Stimulated activated naive B cell treated with anti-CD40 and anti-IgM and Interleukin-4, amounts not matched to agents 10 μg/mL and 1 μg/mL and 100 μg/mL, for 72 hours (primary cell): Measurements from ENCODE around the gene KRTAP5-2.

Source experiments
- ATAC-seq, 2 donors: fragments of 150-1000 bp; cut with Tn5 transposase; replicated peaks; 2 replicates each; pipeline ENCODE4 v1.10.0; 2021; ENCODE audit warnings: moderate library complexity in 1 of 2
- DNase-seq: peaks from one replicate; pipeline ENCODE4 v3.0.0; 2021
- H3K27ac Mint-ChIP-seq: one replicate; pipeline ENCODE4 v1.8.0; 2022; ENCODE audit warnings: mild to moderate bottlenecking, mixed read lengths
- H3K27me3 Mint-ChIP-seq, 2 donors: one replicate each; pipeline ENCODE4 v1.8.0; 2022; ENCODE audit warnings: mixed read lengths in 2 of 2
- H3K36me3 Mint-ChIP-seq, 2 donors: one replicate each; pipeline ENCODE4 v1.8.0; 2022; ENCODE audit warnings: mixed read lengths in 2 of 2, mild to moderate bottlenecking in 1 of 2
- H3K4me1 Mint-ChIP-seq, 2 donors: one replicate each; pipeline ENCODE4 v1.8.0; 2022; ENCODE audit warnings: mixed read lengths in 2 of 2, mild to moderate bottlenecking in 1 of 2
- H3K4me3 Mint-ChIP-seq, 2 donors: one replicate each; pipeline ENCODE4 v1.8.0; 2022; ENCODE audit warnings: mild to moderate bottlenecking in 2 of 2, mixed read lengths in 2 of 2, moderate library complexity in 1 of 2
- H3K9me3 Mint-ChIP-seq, 2 donors: one replicate each; pipeline ENCODE4 v1.8.0; 2022; ENCODE audit warnings: mixed read lengths in 2 of 2, mild to moderate bottlenecking in 1 of 2

KRTAP5-2 gene

GRCh38 chr11:1555713-1556153, 42.4 kb downstream of the KRTAP5-2 start:
- Mint-ChIP-seq H3K27me3 (peaks cover 59 to 78% of the 10 kb centered on the region in 2 donors), H3K4me1 (peaks cover 3 to 13% of the 10 kb centered on the region in 2 donors), H3K4me3 (no peak overlapping the region), H3K9me3 (no peaks in the 10 kb centered on the region), H3K36me3 (no peaks in the 10 kb centered on the region), H3K27ac (no peak overlapping the region)
- ATAC-seq, result no peak
- DNase-seq, result no peak

- peaks cover 3 to 13% of the 10 kb centered on the region in 2 donors for H3K4me1 Mint-ChIP-seq
- H3K36me3 Mint-ChIP-seq, result no peaks in the 10 kb centered on the region
- ATAC-seq (no peak), DNase-seq (no peak)
- peaks cover 60 to 78% of the 10 kb centered on the region in 2 donors for H3K27me3 Mint-ChIP-seq
- no peak overlapping the region for H3K27ac Mint-ChIP-seq
- no peaks in the 10 kb centered on the region for H3K9me3 Mint-ChIP-seq
- no peak overlapping the region for H3K4me3 Mint-ChIP-seq
These were observed 42.9 kb downstream of the KRTAP5-2 start for GRCh38 chr11:1554981-1555712.

- Mint-ChIP-seq H3K9me3 (no peaks in the 10 kb centered on the region), H3K27me3 (peaks cover 62 to 78% of the 10 kb centered on the region in 2 donors), H3K4me3 (no peak overlapping the region), H3K27ac (no peak overlapping the region), H3K4me1 (peaks cover 3 to 11% of the 10 kb centered on the region in 2 donors), H3K36me3 (no peaks in the 10 kb centered on the region)
- ATAC-seq (no peak), DNase-seq (no peak)
These were observed 44.1 kb downstream of the KRTAP5-2 start for GRCh38 chr11:1553808-1554594.

GRCh38 chr11:1549338-1550330, 48.5 kb downstream of the KRTAP5-2 start:
- no peak overlapping the region for H3K4me3 Mint-ChIP-seq
- H3K27ac Mint-ChIP-seq, result peak overlapping the region; percentile 68
- DNase-seq (no peak), ATAC-seq (no peak)
- no peaks in the 10 kb centered on the region for H3K36me3 Mint-ChIP-seq
- H3K9me3 Mint-ChIP-seq, result no peaks in the 10 kb centered on the region
- H3K27me3 Mint-ChIP-seq, result peaks cover 67 to 81% of the 10 kb centered on the region in 2 donors
- peaks cover 7 to 17% of the 10 kb centered on the region in 2 donors for H3K4me1 Mint-ChIP-seq

- Mint-ChIP-seq H3K9me3 (no peaks in the 10 kb centered on the region), H3K4me3 (peak overlapping the region; percentile 36 to 54), H3K27ac (peak overlapping the region; percentile 9), H3K4me1 (peaks cover 7 to 17% of the 10 kb centered on the region in 2 donors), H3K36me3 (no peaks in the 10 kb centered on the region), H3K27me3 (peaks cover 62 to 78% of the 10 kb centered on the region in 2 donors)
- DNase-seq, result no peak
- no peak for ATAC-seq
These were observed 49.6 kb downstream of the KRTAP5-2 start for GRCh38 chr11:1548221-1549070.

- ATAC-seq, result peak in 1 of 2 donors; percentile 45
- Mint-ChIP-seq H3K36me3 (no peaks in the 10 kb centered on the region), H3K4me1 (peaks cover 7 to 17% of the 10 kb centered on the region in 2 donors), H3K27me3 (peaks cover 60 to 70% of the 10 kb centered on the region in 2 donors), H3K4me3 (peak overlapping the region; percentile 74 to 75), H3K27ac (no peak overlapping the region), H3K9me3 (no peaks in the 10 kb centered on the region)
- no peak for DNase-seq
These were observed 50.5 kb downstream of the KRTAP5-2 start for GRCh38 chr11:1547467-1548098.
